Stomach smooth muscle (tissue), 2 donors: ENCODE data around the gene SH3D19.
"Not testable (repeated sequence)": the region's sequence is repeated elsewhere in the genome, so short reads cannot be mapped to it uniquely, and the experiment has no call there.

Source experiments
- H3K27ac ChIP-seq: one replicate; pipeline ENCODE4 v1.7.0; 2013; ENCODE audit warnings: mild to moderate bottlenecking, low read length, inconsistent platforms
- H3K27me3 ChIP-seq, 2 donors: one replicate each; pipeline ENCODE4 v1.7.0; 2013; ENCODE audit warnings: low read length in 2 of 2; ENCODE audit not compliant: insufficient read depth in 2 of 2, control insufficient read depth in 1 of 2
- H3K36me3 ChIP-seq, 2 donors: one replicate each; pipeline ENCODE4 v1.7.0; 2013; ENCODE audit warnings: low read length in 2 of 2; ENCODE audit not compliant: control insufficient read depth in 2 of 2, insufficient read depth in 2 of 2
- H3K4me1 ChIP-seq: one replicate; pipeline ENCODE4 v1.7.0; 2013; ENCODE audit warnings: low read length; ENCODE audit not compliant: control insufficient read depth, insufficient read depth
- H3K4me3 ChIP-seq, 2 donors: one replicate each; pipeline ENCODE4 v1.7.0; 2013; ENCODE audit warnings: low read length in 2 of 2
- H3K9ac ChIP-seq, 2 donors: one replicate each; pipeline ENCODE4 v1.7.0; 2013; ENCODE audit warnings: low read length in 2 of 2, mild to moderate bottlenecking in 1 of 2
- H3K9me3 ChIP-seq, 2 donors: one replicate each; pipeline ENCODE4 v1.7.0; 2013; ENCODE audit warnings: low read length in 2 of 2; ENCODE audit not compliant: control insufficient read depth in 2 of 2
- donor health status: healthy.
- donor health status: Pancreatic carcinoma.

Gene SH3D19

GRCh38 chr4:151251603-151252304, 73.7 kb downstream of the SH3D19 start:
- Histone ChIP-seq H3K27me3 (no peaks in the 10 kb centered on the region), H3K36me3 (no peaks in the 10 kb centered on the region), H3K9ac (no peak overlapping the region), H3K9me3 (no peaks in the 10 kb centered on the region), H3K4me3 (no peak overlapping the region), H3K4me1 (no peaks in the 10 kb centered on the region), H3K27ac (no peak overlapping the region)

- Histone ChIP-seq H3K27me3 (no peaks in the 10 kb centered on the region), H3K4me1 (no peaks in the 10 kb centered on the region), H3K9ac (no peak overlapping the region), H3K36me3 (no peaks in the 10 kb centered on the region), H3K27ac (no peak overlapping the region), H3K4me3 (no peak overlapping the region), H3K9me3 (no peaks in the 10 kb centered on the region)
Observed at GRCh38 chr4:151250706-151251105, 74.7 kb downstream of the SH3D19 start.

- Histone ChIP-seq H3K9me3 (no peaks in the 10 kb centered on the region), H3K4me1 (no peaks in the 10 kb centered on the region), H3K27ac (no peak overlapping the region), H3K4me3 (no peak overlapping the region), H3K27me3 (no peaks in the 10 kb centered on the region), H3K36me3 (no peaks in the 10 kb centered on the region), H3K9ac (no peak overlapping the region)
Observed at GRCh38 chr4:151248519-151248918, 76.9 kb downstream of the SH3D19 start.

GRCh38 chr4:151247395-151247794, 78.0 kb downstream of the SH3D19 start:
- no peak overlapping the region for H3K27ac ChIP-seq
- H3K9ac ChIP-seq = no peak overlapping the region
- no peaks in the 10 kb centered on the region for H3K27me3 ChIP-seq
- H3K36me3 ChIP-seq = no peaks in the 10 kb centered on the region
- no peaks in the 10 kb centered on the region for H3K9me3 ChIP-seq
- no peaks in the 10 kb centered on the region for H3K4me1 ChIP-seq
- H3K4me3 ChIP-seq = no peak overlapping the region

- Histone ChIP-seq H3K27me3 (no peaks in the 10 kb centered on the region), H3K4me3 (no peak overlapping the region), H3K9ac (no peak overlapping the region), H3K9me3 (no peaks in the 10 kb centered on the region), H3K4me1 (no peaks in the 10 kb centered on the region), H3K27ac (no peak overlapping the region), H3K36me3 (no peaks in the 10 kb centered on the region)
Observed at GRCh38 chr4:151246742-151247141, 78.7 kb downstream of the SH3D19 start.

- Histone ChIP-seq H3K4me1 (no peaks in the 10 kb centered on the region), H3K36me3 (no peaks in the 10 kb centered on the region), H3K4me3 (no peak overlapping the region), H3K27me3 (no peaks in the 10 kb centered on the region), H3K9me3 (no peaks in the 10 kb centered on the region), H3K27ac (no peak overlapping the region), H3K9ac (no peak overlapping the region)
Observed at GRCh38 chr4:151242305-151242704, 83.1 kb downstream of the SH3D19 start.

GRCh38 chr4:151239608-151240007, 85.8 kb downstream of the SH3D19 start:
- Histone ChIP-seq H3K4me1 (no peaks in the 10 kb centered on the region), H3K4me3 (no peak overlapping the region), H3K36me3 (no peaks in the 10 kb centered on the region), H3K9me3 (no peaks in the 10 kb centered on the region), H3K27me3 (no peaks in the 10 kb centered on the region), H3K9ac (no peak overlapping the region), H3K27ac (no peak overlapping the region)

GRCh38 chr4:151238477-151238876, 86.9 kb downstream of the SH3D19 start:
- Histone ChIP-seq H3K9me3 (no peaks in the 10 kb centered on the region), H3K4me1 (no peaks in the 10 kb centered on the region), H3K27me3 (no peaks in the 10 kb centered on the region), H3K9ac (no peak overlapping the region), H3K4me3 (no peak overlapping the region), H3K36me3 (no peaks in the 10 kb centered on the region), H3K27ac (no peak overlapping the region)

- no peak overlapping the region for H3K4me3 ChIP-seq
- H3K36me3 ChIP-seq = no peaks in the 10 kb centered on the region
- H3K4me1 ChIP-seq = no peaks in the 10 kb centered on the region
- no peak overlapping the region for H3K27ac ChIP-seq
- H3K9ac ChIP-seq = no peak overlapping the region
- H3K9me3 ChIP-seq = no peaks in the 10 kb centered on the region
- H3K27me3 ChIP-seq = no peaks in the 10 kb centered on the region
Observed at GRCh38 chr4:151236036-151236435, 89.4 kb downstream of the SH3D19 start.

- H3K27me3 ChIP-seq, H3K27ac ChIP-seq, H3K36me3 ChIP-seq: not testable (repeated sequence)
Observed at GRCh38 chr4:151235373-151235772, 90.0 kb downstream of the SH3D19 start.

GRCh38 chr4:151233600-151233999, 91.8 kb downstream of the SH3D19 start:
- H3K4me3 ChIP-seq = no peak overlapping the region
- no peak overlapping the region for H3K27ac ChIP-seq
- no peaks in the 10 kb centered on the region for H3K9me3 ChIP-seq
- no peaks in the 10 kb centered on the region for H3K4me1 ChIP-seq
- no peaks in the 10 kb centered on the region for H3K36me3 ChIP-seq
- no peaks in the 10 kb centered on the region for H3K27me3 ChIP-seq
- no peak overlapping the region for H3K9ac ChIP-seq

More at GRCh38 chr4:151235373-151235772, 90.0 kb downstream of the SH3D19 start:
- not testable (repeated sequence) for H3K9me3 ChIP-seq, H3K4me3 ChIP-seq, H3K4me1 ChIP-seq, H3K9ac ChIP-seq
